Smooth muscle cell (in vitro differentiated cells): Measurements from ENCODE around the gene IL9R. TPM values are rescaled to one million over a fixed set of nuclear protein-coding genes. Genes with fewer than 3 reads are reported as not detected.
"Not testable (repeated sequence)": the region's sequence is repeated elsewhere in the genome, so short reads cannot be mapped to it uniquely, and the experiment has no call there.

Source experiments
- DNase-seq: peaks from one replicate; lab custom pipeline; 2025; ENCODE audit not compliant: unreplicated experiment; lab: John Stamatoyannopoulos, UW
- H2AFZ ChIP-seq: fragments of 200-600 bp; sonication (generic); 2 replicates; pipeline ENCODE4 v1.6.0; 2016; ENCODE audit warnings: antibody characterized with exemption, low read depth, mild to moderate bottlenecking
- H3F3A ChIP-seq: fragments of 200-600 bp; sonication (generic); 2 replicates; pipeline ENCODE4 v1.6.0; 2017; ENCODE audit warnings: antibody characterized with exemption, low read depth
- H3K27ac ChIP-seq: fragments of 200-600 bp; sonication (generic); 2 replicates; pipeline ENCODE4 v1.5.1; 2016; ENCODE audit warnings: low read depth, mild to moderate bottlenecking
- H3K27me3 ChIP-seq: fragments of 200-600 bp; sonication (generic); 2 replicates; pipeline ENCODE4 v1.6.1; 2016; ENCODE audit warnings: low read depth, mild to moderate bottlenecking
- H3K36me3 ChIP-seq: fragments of 200-600 bp; sonication (generic); 2 replicates; pipeline ENCODE4 v1.5.1; 2016; ENCODE audit warnings: low read depth
- H3K4me1 ChIP-seq: fragments of 200-600 bp; sonication (generic); 2 replicates; pipeline ENCODE4 v1.5.1; 2016; ENCODE audit warnings: low read depth
- H3K4me2 ChIP-seq: fragments of 200-600 bp; sonication (generic); 2 replicates; pipeline ENCODE4 v1.6.0; 2016; ENCODE audit warnings: mild to moderate bottlenecking
- H3K4me3 ChIP-seq: fragments of 200-600 bp; sonication (generic); 2 replicates; pipeline ENCODE4 v1.5.1; 2016; ENCODE audit warnings: mild to moderate bottlenecking
- H3K79me2 ChIP-seq: fragments of 200-600 bp; sonication (generic); 2 replicates; pipeline ENCODE4 v1.6.0; 2016; ENCODE audit warnings: low read depth, mild to moderate bottlenecking
- H3K9ac ChIP-seq: fragments of 200-600 bp; sonication (generic); 2 replicates; pipeline ENCODE4 v1.6.0; 2016; ENCODE audit warnings: low read depth
- H3K9me3 ChIP-seq: fragments of 200-600 bp; sonication (generic); replicated peaks from 2 replicates; pipeline ENCODE4 v1.5.1; 2016; ENCODE audit warnings: low read depth
- H4K20me1 ChIP-seq: fragments of 200-600 bp; sonication (generic); 2 replicates; pipeline ENCODE4 v1.6.0; 2016; ENCODE audit warnings: low read depth
- WGBS: methylation state at CpG from one replicate; pipeline ENCODE4 v1.1.7; 2016; ENCODE audit warnings: low lambda C conversion rate; 5-methylcytosine and 5-hydroxymethylcytosine counted together
- polyA plus RNA-seq: library from polyadenylated mRNA; unstranded; fragments of >200 nt; fragmentation: Nextera tagmentation; extraction: Ambion mirVana; gene quantifications from 2 replicates; pipeline ENCODE4 v1.2.1, GENCODE V29; 2016
- total RNA-seq: library from RNA; depleted of rRNA; stranded (reverse); fragments of >200 nt; gene quantifications from 2 replicates; pipeline ENCODE4 v1.2.3, GENCODE V29; 2014
- TF ChIP-seq, protein P1 (sequence below): fragments of 200-600 bp; sonication (generic); IDR thresholded peaks from 2 replicates; pipeline ENCODE4 v1.5.1; 2017; ENCODE audit warnings: borderline replicate concordance, mild to moderate bottlenecking, antibody characterized with exemption; ENCODE audit not compliant: insufficient read depth, poor library complexity, severe bottlenecking

IL9R gene
- total and polyA plus RNA-seq, 2 experiments from 2014 or later = 0.13 TPM; not detected in 1

- not testable (repeated sequence) for H3K4me2 ChIP-seq, H4K20me1 ChIP-seq, H3K9me3 ChIP-seq, H3K36me3 ChIP-seq, H3K27me3 ChIP-seq, H3F3A ChIP-seq, H3K79me2 ChIP-seq, H3K4me1 ChIP-seq, H3K27ac ChIP-seq, H2AFZ ChIP-seq, DNase-seq, H3K9ac ChIP-seq, H3K4me3 ChIP-seq
- 92% methylated on average over 6 of the region's 7 CpGs for WGBS
Measured at GRCh38 chrX:156008379-156008778, 10.9 kb downstream of the IL9R start.

DNA sequence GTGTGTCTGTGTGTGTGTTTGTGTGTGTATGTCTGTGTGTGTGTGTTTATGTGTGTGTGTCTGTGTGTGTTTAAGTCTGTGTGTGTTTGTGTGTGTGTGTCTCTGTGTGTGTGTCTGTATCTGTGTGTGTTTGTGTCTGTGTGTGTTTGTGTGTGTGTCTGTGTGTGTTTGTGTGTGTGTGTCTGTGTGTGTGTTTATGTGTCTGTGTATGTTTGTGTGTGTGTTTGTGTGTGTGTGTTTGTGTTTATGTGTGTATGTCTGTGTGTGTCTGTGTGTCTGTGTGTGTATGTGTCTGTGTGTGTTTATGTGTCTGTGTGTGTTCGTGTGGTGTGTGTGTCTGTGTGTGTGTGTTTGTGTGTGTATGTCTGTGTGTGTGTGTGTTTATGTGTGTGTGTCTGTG lies 11.4 kb downstream of the IL9R start:
- Histone ChIP-seq H3K9me3 (no peaks in the 10 kb centered on the region), H3K4me1 (no peaks in the 10 kb centered on the region), H3K27me3 (no peaks in the 10 kb centered on the region), H3F3A (no peaks in the 10 kb centered on the region), H3K79me2 (no peaks in the 10 kb centered on the region), H2AFZ (no peak overlapping the region), H3K4me2 (no peak overlapping the region), H4K20me1 (no peaks in the 10 kb centered on the region), H3K4me3 (no peak overlapping the region), H3K9ac (no peak overlapping the region), H3K27ac (no peak overlapping the region), H3K36me3 (no peaks in the 10 kb centered on the region)
- 82% methylated on average over 1 of the region's 1 CpG for WGBS
- TF ChIP-seq, protein P1, sequence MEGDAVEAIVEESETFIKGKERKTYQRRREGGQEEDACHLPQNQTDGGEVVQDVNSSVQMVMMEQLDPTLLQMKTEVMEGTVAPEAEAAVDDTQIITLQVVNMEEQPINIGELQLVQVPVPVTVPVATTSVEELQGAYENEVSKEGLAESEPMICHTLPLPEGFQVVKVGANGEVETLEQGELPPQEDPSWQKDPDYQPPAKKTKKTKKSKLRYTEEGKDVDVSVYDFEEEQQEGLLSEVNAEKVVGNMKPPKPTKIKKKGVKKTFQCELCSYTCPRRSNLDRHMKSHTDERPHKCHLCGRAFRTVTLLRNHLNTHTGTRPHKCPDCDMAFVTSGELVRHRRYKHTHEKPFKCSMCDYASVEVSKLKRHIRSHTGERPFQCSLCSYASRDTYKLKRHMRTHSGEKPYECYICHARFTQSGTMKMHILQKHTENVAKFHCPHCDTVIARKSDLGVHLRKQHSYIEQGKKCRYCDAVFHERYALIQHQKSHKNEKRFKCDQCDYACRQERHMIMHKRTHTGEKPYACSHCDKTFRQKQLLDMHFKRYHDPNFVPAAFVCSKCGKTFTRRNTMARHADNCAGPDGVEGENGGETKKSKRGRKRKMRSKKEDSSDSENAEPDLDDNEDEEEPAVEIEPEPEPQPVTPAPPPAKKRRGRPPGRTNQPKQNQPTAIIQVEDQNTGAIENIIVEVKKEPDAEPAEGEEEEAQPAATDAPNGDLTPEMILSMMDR = no peak
- no peak for DNase-seq

- not testable (repeated sequence) for H3K4me3 ChIP-seq, H3K4me1 ChIP-seq, H3K27me3 ChIP-seq, H3K4me2 ChIP-seq, DNase-seq, H3K36me3 ChIP-seq, H3K27ac ChIP-seq, H3K79me2 ChIP-seq, H4K20me1 ChIP-seq, H3K9ac ChIP-seq, H3K9me3 ChIP-seq, H3F3A ChIP-seq, H2AFZ ChIP-seq
- WGBS = 95% methylated on average over 8 of the region's 9 CpGs
Measured at GRCh38 chrX:156009691-156010090, 12.2 kb downstream of the IL9R start.

- H3K4me2 ChIP-seq, H3K27ac ChIP-seq, H3K4me3 ChIP-seq, DNase-seq, H3K27me3 ChIP-seq, H3F3A ChIP-seq, H3K4me1 ChIP-seq, H3K79me2 ChIP-seq, H3K9me3 ChIP-seq, H3K36me3 ChIP-seq, H4K20me1 ChIP-seq, H3K9ac ChIP-seq, H2AFZ ChIP-seq: not testable (repeated sequence)
- no CpG with 5 or more reads among the region's 5 CpGs for WGBS
Measured at GRCh38 chrX:156013286-156013953, 15.9 kb downstream of the IL9R start.

- H3K27ac ChIP-seq, H3K27me3 ChIP-seq, H3K4me2 ChIP-seq, H2AFZ ChIP-seq, H4K20me1 ChIP-seq, H3K4me3 ChIP-seq, H3K79me2 ChIP-seq, H3K9me3 ChIP-seq, H3F3A ChIP-seq, H3K9ac ChIP-seq, H3K4me1 ChIP-seq, DNase-seq, H3K36me3 ChIP-seq: not testable (repeated sequence)
- 97% methylated on average over 3 of the region's 5 CpGs for WGBS
Measured at GRCh38 chrX:156019846-156020245, 22.4 kb downstream of the IL9R start.

GRCh38 chrX:156023002-156023401 lies 25.5 kb downstream of the IL9R start:
- not testable (repeated sequence) for DNase-seq, H3K4me2 ChIP-seq
- 59% methylated on average over 5 of the region's 9 CpGs for WGBS

GRCh38 chrX:156024949-156025492 lies 27.5 kb downstream of the IL9R start:
- H4K20me1 ChIP-seq, H3K36me3 ChIP-seq, H3K27ac ChIP-seq, H3K4me1 ChIP-seq, H3K4me2 ChIP-seq, H3K9ac ChIP-seq, H3K27me3 ChIP-seq, DNase-seq, H3F3A ChIP-seq, H3K79me2 ChIP-seq, H3K9me3 ChIP-seq, H2AFZ ChIP-seq, H3K4me3 ChIP-seq: not testable (repeated sequence)
- 88% methylated on average over 13 of the region's 17 CpGs for WGBS

More at GRCh38 chrX:156023002-156023401, 25.5 kb downstream of the IL9R start:
- H4K20me1 ChIP-seq, H3K36me3 ChIP-seq, H3K9ac ChIP-seq, H3K4me3 ChIP-seq, H3K27ac ChIP-seq, H2AFZ ChIP-seq, H3K9me3 ChIP-seq, H3K4me1 ChIP-seq, H3K79me2 ChIP-seq, H3F3A ChIP-seq, H3K27me3 ChIP-seq: not testable (repeated sequence)

DNA sequence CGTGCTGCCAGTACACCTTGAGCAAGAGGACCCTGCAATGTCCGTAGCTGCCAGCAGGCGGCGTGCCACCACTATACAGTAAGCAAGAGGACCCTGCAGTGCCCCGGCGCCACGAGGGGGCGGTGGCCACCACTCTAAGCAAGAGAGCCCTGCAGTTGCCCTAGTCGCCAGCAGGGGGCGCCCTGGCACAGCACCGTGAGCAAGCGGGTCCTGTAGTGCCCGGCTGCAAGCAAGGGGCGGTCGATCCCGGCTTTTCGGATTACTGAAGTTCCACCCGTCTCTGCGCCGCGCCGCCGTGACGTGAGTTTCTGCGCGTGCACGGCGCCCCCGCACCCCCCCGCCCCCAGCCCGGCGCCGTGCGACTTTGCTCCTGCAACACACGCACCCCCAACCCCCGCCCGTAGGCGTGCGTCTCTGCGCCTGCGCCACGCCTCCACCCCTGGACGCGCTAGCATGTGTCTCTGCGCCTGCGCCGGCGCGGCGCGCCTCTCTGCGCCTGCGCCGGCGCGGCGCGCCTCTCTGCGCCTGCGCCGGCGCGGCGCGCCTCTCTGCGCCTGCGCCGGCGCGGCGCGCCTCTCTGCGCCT lies 31.2 kb downstream of the IL9R start:
- not testable (repeated sequence) for H3F3A ChIP-seq, H3K27ac ChIP-seq, H3K36me3 ChIP-seq, H3K79me2 ChIP-seq, H3K27me3 ChIP-seq, H3K9ac ChIP-seq, H3K9me3 ChIP-seq, H3K4me1 ChIP-seq, H2AFZ ChIP-seq, H3K4me3 ChIP-seq, DNase-seq, H3K4me2 ChIP-seq, H4K20me1 ChIP-seq
- 75% methylated on average over 24 of the region's 73 CpGs for WGBS
